Esophagus squamous epithelium (tissue), 5 donors: Measurements from ENCODE around the gene PCBP2. TPM values are rescaled to one million over a fixed set of nuclear protein-coding genes. Genes with fewer than 3 reads are reported as not detected.

ENCODE experiments used
- DNase-seq: peaks from one replicate; lab custom pipeline; 2025; lab: John Stamatoyannopoulos, UW
- H3K27ac ChIP-seq, 4 donors: fragments of 200-600 bp; sonication (generic); one replicate each; pipeline ENCODE4 v1.5.1; 2016 to 2019; ENCODE audit warnings: mild to moderate bottlenecking in 1 of 4
- H3K27me3 ChIP-seq, 4 donors: fragments of 200-600 bp; sonication (generic); 1 replicate in 3 of 4; 2 replicates in 1 of 4; pipeline versions ENCODE4 v1.5.1 to v1.6.0; 2017 to 2021; ENCODE audit warnings: antibody characterized with exemption in 1 of 4
- H3K36me3 ChIP-seq, 3 donors: fragments of 200-600 bp; sonication (generic); one replicate each; pipeline ENCODE4 v1.5.1; 2016 to 2019
- H3K4me1 ChIP-seq, 3 donors: fragments of 200-600 bp; sonication (generic); one replicate each; pipeline ENCODE4 v1.5.1; 2017 to 2019
- H3K4me3 ChIP-seq, 4 donors: fragments of 200-600 bp; sonication (generic); 1 replicate in 3 of 4; 2 replicates in 1 of 4; pipeline ENCODE4 v1.5.1; 2016 to 2019; ENCODE audit warnings: mild to moderate bottlenecking in 2 of 4, moderate library complexity in 1 of 4
- H3K9me3 ChIP-seq, 3 donors: fragments of 200-600 bp; sonication (generic); one replicate each; pipeline ENCODE4 v1.5.1; 2016 to 2019
- POLR2A ChIP-seq, 4 donors: fragments of 450-650 bp; IDR thresholded peaks; one replicate each; pipeline ENCODE4 v1.6.1; 2017; ENCODE audit warnings: antibody characterized with exemption in 4 of 4, mild to moderate bottlenecking in 4 of 4, moderate library complexity in 3 of 4
- WGBS, 2 donors: methylation state at CpG; one replicate each; pipeline ENCODE4 v1.1.5; 2018; 5-methylcytosine and 5-hydroxymethylcytosine counted together
- intact Hi-C: fragments of 100-400 bp; cut with DNase I; formaldehyde crosslinking; loops from one replicate; pipeline ENCODE4 v1.15.0; 2022
- total RNA-seq, 4 donors: library from RNA; depleted of rRNA; stranded (reverse); fragments of >200 nt; gene quantifications; one replicate each; pipeline ENCODE4 v1.1.0, GENCODE V29; 2016
- TF ChIP-seq, protein P1 (sequence below), 6 experiments: fragments of 450-650 bp in 4 of 6; fragments of 200-600 bp in 2 of 6; sonication (generic) in 2 of 6; IDR thresholded peaks; one replicate each; pipeline ENCODE4 v1.5.1; 2016 to 2019; ENCODE audit warnings: antibody characterized with exemption in 6 of 6, mild to moderate bottlenecking in 4 of 6, moderate library complexity in 4 of 6
- donor health status: DM: yes; HTN: yes; CAD: no.

PCBP2 gene
- total RNA-seq, 4 donors from 2014 or later, result 202 to 400 (median 287) TPM

DNA sequence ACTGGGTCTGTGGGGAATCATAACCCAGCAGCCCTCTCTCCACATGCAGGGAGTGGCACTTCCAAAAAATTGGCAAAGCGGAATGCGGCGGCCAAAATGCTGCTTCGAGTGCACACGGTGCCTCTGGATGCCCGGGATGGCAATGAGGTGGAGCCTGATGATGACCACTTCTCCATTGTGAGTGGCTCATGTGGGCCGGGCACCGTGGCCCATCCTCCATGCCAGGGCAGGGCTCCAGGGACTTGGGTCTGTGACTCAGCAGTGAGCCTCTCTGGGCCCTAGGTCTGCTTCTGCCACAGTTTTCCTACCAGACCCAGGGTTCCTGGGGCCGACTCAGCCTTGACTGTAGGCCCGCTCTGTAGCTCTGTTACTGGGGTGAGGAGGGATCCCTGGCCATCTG, 53.2 kb downstream of the PCBP2 start:
- peaks cover 0 to 56% (median 9%) of the 10 kb centered on the region in 3 donors for H3K36me3 ChIP-seq
- no peaks in the 10 kb centered on the region for H3K9me3 ChIP-seq
- H3K27ac ChIP-seq, result peak overlapping the region in 3 of 4 donors; percentile 27 to 38 (median 35)
- WGBS, 2 donors, result 60 to 83% methylated on average over 2 to 7 of the region's 10 CpGs
- no peak overlapping the region for H3K4me3 ChIP-seq
- no peak for DNase-seq
- peaks cover 9 to 41% (median 16%) of the 10 kb centered on the region in 3 donors for H3K4me1 ChIP-seq
- TF ChIP-seq, protein P1, sequence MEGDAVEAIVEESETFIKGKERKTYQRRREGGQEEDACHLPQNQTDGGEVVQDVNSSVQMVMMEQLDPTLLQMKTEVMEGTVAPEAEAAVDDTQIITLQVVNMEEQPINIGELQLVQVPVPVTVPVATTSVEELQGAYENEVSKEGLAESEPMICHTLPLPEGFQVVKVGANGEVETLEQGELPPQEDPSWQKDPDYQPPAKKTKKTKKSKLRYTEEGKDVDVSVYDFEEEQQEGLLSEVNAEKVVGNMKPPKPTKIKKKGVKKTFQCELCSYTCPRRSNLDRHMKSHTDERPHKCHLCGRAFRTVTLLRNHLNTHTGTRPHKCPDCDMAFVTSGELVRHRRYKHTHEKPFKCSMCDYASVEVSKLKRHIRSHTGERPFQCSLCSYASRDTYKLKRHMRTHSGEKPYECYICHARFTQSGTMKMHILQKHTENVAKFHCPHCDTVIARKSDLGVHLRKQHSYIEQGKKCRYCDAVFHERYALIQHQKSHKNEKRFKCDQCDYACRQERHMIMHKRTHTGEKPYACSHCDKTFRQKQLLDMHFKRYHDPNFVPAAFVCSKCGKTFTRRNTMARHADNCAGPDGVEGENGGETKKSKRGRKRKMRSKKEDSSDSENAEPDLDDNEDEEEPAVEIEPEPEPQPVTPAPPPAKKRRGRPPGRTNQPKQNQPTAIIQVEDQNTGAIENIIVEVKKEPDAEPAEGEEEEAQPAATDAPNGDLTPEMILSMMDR (IDR thresholded peaks at IDR 0.05), result no peak
- no peak for TF ChIP-seq POLR2A (IDR thresholded peaks at IDR 0.05)
- no peaks in the 10 kb centered on the region for H3K27me3 ChIP-seq
- intact Hi-C loops, result loop anchor here (10.0 kb wide), 1 partner anchor 50 kb away; the partner anchor contains the start of gene PCBP2

DNA sequence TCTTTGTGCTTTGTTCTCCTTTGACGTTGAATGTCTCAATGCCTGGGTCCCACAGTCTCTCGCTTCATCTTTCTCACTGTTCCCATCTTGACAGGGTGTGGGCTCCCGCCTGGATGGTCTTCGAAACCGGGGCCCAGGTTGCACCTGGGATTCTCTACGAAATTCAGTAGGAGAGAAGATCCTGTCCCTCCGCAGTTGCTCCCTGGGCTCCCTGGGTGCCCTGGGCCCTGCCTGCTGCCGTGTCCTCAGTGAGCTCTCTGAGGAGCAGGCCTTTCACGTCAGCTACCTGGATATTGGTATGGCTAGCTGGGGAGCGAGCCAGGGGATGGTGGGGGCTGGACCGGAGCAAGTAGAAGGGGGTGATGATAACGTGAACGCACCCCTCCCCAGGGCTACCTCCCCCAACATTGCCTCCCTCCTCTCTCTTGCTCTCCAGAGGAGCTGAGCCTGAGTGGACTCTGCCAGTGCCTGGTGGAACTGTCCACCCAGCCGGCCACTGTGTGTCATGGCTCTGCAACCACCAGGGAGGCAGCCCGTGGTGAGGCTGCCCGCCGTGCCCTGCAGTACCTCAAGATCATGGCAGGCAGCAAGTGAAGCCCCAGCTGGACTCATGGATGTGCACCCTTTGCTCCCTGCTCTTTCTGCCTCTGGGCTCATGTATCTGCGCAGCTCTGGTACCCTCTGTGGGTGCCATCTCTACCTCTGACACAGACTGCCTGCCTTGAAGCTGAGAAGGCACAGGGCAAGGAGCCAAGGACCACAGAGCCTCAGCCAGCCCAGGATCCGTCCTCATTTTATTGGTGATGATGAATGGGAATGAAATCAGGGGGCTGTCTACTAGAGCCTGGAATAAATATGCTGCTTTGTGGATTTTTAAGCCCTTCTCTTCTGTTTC, 53.9 kb downstream of the PCBP2 start:
- H3K36me3 ChIP-seq, result peaks cover 0 to 63% (median 12%) of the 10 kb centered on the region in 3 donors
- 80 to 81% methylated on average over 7 to 11 of the region's 19 CpGs for WGBS, 2 donors
- intact Hi-C loops, result loop anchor here (10.0 kb wide), 1 partner anchor 51 kb away; the partner anchor contains the start of gene PCBP2
- H3K27ac ChIP-seq, result peak overlapping the region in 3 of 4 donors; percentile 27 to 38 (median 35)
- H3K9me3 ChIP-seq, result no peaks in the 10 kb centered on the region
- TF ChIP-seq, protein P1 (IDR thresholded peaks at IDR 0.05), result no peak
- TF ChIP-seq POLR2A (IDR thresholded peaks at IDR 0.05), result no peak
- no peak for DNase-seq
- no peaks in the 10 kb centered on the region for H3K27me3 ChIP-seq
- H3K4me1 ChIP-seq, result peaks cover 9 to 39% (median 16%) of the 10 kb centered on the region in 3 donors
- no peak overlapping the region for H3K4me3 ChIP-seq

DNA sequence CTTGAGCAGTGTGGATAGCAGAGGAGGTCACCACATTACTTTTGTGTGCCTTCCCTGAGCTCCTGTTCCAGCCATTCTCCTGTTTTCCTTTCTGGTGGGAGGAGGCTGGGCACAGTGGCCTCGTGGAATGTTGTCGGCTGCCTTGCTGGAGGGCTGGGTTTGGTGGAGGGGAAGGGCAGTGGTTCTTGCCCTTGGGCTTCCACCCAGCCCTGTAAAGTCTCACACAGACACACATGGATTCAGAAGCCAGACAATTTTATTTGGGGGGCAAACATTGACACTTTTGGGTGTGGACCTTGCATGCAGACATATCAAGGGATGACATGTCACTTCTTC, 54.5 kb downstream of the PCBP2 start:
- WGBS, 2 donors, result 21 to 42% methylated on average over 2 of the region's 2 CpGs
- TF ChIP-seq, protein P1 (IDR thresholded peaks at IDR 0.05), result no peak
- DNase-seq, result no peak
- Histone ChIP-seq H3K27me3 (no peaks in the 10 kb centered on the region), H3K4me3 (no peak overlapping the region), H3K9me3 (no peaks in the 10 kb centered on the region), H3K4me1 (peaks cover 9 to 38% (median 16%) of the 10 kb centered on the region in 3 donors), H3K36me3 (peaks cover 0 to 69% (median 17%) of the 10 kb centered on the region in 3 donors), H3K27ac (no peak overlapping the region)
- intact Hi-C loops, result loop anchor here (10.0 kb wide), 1 partner anchor 52 kb away; the partner anchor contains the start of gene PCBP2

DNA sequence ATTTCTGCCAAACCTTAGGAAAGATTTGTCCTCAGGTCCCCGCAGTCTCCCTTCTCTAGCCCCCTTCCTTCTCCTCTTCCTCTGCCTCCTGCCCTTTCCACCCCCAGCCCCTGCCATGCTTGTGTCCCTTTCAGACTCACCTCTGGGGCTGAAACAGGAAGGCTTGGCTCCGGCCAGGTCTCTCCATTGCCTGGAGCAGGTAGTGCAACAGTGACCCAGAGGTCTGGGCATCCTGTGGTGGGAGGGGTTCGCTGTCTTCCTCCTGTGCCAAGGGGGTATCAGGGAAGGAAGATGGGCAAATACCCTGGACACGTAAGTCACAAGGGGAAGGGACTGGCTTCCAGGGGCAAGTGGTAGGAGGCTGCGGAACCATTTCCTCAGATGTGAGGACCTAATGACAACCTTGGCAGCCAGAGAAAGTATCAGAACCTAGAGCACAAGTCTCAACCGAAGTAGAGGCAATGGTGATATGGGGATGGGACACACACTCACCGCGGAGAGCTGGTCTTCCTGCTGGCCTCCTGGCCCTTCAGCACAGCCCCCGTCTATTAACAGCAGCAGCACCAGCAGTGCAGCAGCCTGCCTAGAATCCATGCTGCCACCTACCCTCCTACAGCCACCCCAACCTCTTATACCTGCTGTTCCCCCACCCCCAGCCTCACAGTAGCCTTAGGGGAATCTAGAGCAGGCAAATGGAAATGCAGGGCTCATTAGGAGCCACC, 55.1 kb downstream of the PCBP2 start, which contains the start of gene NPFF:
TSS of gene NPFF (minus strand) at position 604 of the 722 bp plus-strand sequence. CDS start at position 594, 10 bp downstream.
- peak within 1 kb of the TSS in 1 of 4 donors; percentile 51 for H3K27ac ChIP-seq
- H3K9me3 ChIP-seq, result no peaks in the 10 kb centered on the region

More for the DNA sequence above, 55.1 kb downstream of the PCBP2 start, which contains the start of gene NPFF:
- 91 to 92% methylated on average over 8 to 9 of the region's 9 CpGs for WGBS, 2 donors
- Histone ChIP-seq H3K4me3 (no peak within 1 kb of the TSS), H3K4me1 (peaks cover 3 to 31% (median 10%) of the 10 kb centered on the region in 3 donors), H3K36me3 (peaks cover 0 to 76% (median 22%) of the 10 kb centered on the region in 3 donors), H3K27me3 (no peaks in the 10 kb centered on the region)
- no peak for DNase-seq
- intact Hi-C loops, result loop anchor here (10.0 kb wide), 1 partner anchor 52 kb away; the partner anchor contains the start of gene PCBP2
- TF ChIP-seq, protein P1 (IDR thresholded peaks at IDR 0.05), result no peak
- no peak for TF ChIP-seq POLR2A (IDR thresholded peaks at IDR 0.05)
